ENCODE measurements around the gene CDCP1.

DNA sequence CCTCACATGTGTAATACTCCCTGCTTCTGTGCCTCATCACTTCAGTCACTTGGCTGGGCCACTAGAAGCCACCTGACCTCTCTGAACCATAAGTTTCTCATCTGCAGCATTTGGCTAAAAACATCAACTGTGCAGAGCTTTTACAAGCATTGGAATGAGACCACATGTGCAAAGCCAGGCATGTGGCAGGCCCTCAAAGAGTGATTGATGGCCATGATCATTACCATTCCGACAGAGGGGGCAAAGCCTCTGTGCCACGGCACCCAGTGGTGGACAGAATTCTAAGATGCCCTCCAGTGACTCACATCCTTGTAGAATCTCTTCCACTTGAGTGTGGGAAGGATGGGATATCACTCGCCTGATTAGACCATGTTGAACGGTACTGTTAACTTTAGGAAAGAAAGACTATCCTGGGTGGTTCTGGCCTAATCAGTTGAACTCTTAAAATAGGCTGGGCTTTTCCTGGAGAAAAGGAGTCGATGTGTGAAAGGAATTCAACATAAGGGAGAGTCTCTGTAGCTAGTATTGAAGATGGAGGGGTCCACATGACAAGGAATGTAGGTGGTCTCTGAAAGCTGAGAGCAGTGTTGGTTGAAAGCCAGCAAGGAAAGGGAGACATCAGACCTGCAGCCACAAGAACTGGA, 13.5 kb downstream of the CDCP1 start:
- TF ChIP-seq, protein P1, sequence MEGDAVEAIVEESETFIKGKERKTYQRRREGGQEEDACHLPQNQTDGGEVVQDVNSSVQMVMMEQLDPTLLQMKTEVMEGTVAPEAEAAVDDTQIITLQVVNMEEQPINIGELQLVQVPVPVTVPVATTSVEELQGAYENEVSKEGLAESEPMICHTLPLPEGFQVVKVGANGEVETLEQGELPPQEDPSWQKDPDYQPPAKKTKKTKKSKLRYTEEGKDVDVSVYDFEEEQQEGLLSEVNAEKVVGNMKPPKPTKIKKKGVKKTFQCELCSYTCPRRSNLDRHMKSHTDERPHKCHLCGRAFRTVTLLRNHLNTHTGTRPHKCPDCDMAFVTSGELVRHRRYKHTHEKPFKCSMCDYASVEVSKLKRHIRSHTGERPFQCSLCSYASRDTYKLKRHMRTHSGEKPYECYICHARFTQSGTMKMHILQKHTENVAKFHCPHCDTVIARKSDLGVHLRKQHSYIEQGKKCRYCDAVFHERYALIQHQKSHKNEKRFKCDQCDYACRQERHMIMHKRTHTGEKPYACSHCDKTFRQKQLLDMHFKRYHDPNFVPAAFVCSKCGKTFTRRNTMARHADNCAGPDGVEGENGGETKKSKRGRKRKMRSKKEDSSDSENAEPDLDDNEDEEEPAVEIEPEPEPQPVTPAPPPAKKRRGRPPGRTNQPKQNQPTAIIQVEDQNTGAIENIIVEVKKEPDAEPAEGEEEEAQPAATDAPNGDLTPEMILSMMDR (IDR thresholded peaks at IDR 0.05 in 4 of 5, conservative IDR thresholded peaks at IDR 0.05 in 1 of 5): no peak
- no peak for TF ChIP-seq POLR2A (IDR thresholded peaks at IDR 0.05)

Data from gastrocnemius medialis (tissue), 4 donors.